Stimulated activated CD8-positive, alpha-beta memory T cell treated with anti-CD3 and anti-CD28 coated beads, Interleukin-2, amount 100 ng/mL, for 1 hour (primary cell): ENCODE results near the gene CENPI.
A peak's percentile ranks its signal among the peaks of the same experiment; 100 is the strongest.
"Not testable (repeated sequence)": the region's sequence is repeated elsewhere in the genome, so short reads cannot be mapped to it uniquely, and the experiment has no call there.

Experiments
- DNase-seq, 2 donors: peaks; one replicate each; pipeline ENCODE4 v3.0.0-alpha.2; 2020; ENCODE audit warnings: low read depth in 2 of 2

CENPI gene, protein sequence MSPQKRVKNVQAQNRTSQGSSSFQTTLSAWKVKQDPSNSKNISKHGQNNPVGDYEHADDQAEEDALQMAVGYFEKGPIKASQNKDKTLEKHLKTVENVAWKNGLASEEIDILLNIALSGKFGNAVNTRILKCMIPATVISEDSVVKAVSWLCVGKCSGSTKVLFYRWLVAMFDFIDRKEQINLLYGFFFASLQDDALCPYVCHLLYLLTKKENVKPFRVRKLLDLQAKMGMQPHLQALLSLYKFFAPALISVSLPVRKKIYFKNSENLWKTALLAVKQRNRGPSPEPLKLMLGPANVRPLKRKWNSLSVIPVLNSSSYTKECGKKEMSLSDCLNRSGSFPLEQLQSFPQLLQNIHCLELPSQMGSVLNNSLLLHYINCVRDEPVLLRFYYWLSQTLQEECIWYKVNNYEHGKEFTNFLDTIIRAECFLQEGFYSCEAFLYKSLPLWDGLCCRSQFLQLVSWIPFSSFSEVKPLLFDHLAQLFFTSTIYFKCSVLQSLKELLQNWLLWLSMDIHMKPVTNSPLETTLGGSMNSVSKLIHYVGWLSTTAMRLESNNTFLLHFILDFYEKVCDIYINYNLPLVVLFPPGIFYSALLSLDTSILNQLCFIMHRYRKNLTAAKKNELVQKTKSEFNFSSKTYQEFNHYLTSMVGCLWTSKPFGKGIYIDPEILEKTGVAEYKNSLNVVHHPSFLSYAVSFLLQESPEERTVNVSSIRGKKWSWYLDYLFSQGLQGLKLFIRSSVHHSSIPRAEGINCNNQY

DNA sequence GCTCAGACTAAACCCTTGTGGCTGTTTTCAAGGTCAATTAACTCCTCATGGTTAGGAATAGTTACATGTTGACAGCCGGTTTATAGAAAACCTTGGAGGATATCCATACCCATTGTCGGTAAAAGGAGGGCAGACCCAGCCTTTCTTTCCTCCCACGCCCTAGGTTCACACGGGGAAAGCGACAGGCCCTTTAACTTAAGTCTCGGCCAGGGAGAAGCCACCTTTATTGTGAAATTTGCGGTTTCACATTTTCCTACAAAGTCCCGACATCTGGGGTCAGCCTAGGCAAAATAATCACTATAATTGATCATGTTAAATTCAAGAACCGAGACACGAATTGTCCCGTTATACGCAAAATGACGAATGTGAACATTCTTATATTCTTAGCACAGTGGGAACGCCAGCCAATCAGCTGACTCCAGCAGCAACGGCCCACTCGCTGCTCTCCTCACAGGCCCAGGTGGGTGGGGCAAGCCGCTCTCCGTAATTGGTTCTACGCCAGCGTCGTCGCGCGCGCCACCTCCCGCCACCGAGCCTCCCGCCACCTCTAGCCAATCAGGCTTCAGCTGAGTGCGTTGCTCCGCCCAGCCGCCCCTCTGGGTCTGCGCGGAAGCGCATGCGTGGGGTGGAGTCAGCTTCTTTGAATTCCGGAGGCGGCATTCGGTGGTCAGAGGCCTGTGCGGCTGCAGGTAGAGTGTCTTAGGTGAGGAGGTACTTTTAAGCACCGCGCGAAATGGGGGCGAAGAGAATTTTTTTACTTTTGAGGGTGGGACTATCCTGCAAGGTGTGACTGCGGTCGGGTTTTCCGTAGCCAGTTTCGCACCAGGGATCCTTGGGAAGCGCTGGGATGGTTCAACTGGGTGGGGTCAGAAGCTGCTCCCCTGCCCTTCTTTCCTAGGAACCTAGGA is at the start of gene CENPI:
CENPI (plus strand) TSS at position 659 of the 908 bp plus-strand sequence. CDS start 2,867 bp downstream, outside the sequence.
- peak; percentile 84 to 85 for DNase-seq

DNA sequence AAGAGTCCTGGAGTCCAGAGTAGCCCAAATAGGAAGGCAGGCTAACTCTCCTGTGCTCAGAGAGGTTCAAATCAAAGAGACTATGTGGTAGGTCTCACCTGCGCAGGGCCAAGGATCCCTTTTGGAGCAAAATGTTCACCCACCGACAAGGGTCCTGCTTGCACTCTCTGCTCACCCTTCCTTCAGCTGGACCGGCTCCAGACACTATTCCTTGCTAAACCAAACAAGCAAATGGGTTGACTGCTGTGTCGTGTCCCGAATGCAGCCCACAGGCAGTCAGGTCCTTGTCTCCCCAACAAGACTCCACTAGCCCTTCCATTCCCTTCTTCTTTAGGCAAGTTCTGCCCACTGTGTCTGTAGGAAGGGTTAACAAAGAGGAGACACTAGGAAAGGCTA is 46.9 kb upstream of the CENPI start:
- no peak for DNase-seq

DNA sequence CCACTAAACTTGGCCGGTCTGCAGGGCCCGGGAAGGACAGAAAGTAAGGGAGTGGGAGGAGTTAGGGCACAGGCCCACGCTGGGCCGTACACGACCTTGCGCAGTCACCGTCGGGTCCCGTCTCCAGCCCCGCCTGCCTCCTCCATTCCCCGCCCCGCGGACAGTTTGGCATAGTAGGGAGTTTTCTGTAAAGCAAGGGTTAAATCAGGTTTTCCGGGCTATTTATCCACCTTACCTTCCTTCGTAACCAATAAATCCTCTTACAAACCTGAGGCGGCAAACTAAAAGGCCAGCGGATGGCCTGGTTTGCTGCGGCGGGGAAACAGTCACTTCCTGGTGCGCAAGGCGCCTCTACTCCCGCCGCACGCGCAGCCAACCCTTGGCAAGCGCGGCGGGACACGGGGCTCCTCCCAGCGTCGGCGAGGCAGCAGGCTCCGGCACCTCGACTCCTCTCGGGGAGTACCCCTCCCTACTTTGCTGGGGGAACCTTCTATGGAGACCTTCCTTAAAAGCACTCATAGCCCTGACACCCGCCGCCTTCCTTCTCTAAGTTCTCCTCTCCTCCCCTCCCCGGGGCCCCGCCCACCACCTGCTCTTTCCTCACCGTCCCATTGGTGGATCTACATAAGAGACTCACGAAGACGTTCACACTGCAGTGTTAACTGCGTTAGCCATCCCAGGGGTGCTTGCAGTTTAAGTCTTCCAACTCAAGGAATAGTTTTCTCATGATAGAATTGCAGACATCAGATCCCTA is 46.3 kb upstream of the CENPI start, which contains the start of gene TRMT2B:
TRMT2B (minus strand) TSS at position 563 of the 754 bp plus-strand sequence. CDS start 9,822 bp downstream, outside the sequence.
- DNase-seq: peak; percentile 61 to 66

DNA sequence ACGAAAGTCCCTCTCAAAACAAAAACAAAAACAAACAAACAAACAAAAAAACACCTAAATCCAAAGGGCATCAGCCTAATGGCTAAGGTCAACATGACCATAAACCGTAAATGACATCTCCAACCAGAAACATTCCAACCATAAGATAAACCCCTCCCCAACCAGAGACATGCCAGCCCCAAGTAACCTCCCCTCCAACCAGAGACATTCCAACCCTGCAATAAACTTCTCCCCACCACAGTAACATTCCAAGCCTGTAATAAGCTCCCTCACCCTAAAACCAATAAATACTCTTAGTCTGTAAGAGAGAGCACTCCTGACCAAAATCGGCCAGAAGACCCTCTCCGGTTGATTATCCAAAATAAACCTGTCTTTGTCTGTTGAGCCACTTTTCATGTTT is 41.5 kb upstream of the CENPI start:
- DNase-seq: not testable (repeated sequence)

DNA sequence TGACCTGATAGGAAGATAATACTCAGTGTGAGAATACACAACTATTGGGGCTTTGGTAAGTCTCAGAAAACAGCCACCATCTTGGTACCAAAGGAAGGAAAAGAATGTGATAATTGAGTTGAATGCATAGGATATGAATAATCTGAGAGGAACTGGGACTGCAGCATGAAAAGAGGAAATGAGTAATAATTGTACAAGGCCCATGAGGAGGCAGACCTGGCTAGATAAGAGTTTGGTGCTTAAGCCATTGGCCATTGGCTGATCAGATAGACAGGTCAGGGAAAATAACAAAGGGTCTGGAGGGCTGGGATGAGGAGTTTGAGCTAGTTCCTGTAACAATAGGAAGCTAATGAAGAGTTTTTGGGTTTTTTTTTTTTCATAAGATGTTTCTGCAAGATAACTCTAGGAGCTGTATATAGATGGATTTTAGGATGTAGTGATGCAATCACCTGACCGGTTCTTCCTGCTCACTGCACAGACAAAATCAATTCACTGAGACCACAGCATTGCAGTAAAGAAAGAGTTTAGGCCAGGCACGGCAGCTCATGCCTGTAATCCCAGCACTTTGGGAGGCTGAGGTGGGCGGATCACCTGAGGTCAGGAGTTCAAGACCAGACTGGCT is 40.8 kb upstream of the CENPI start:
- no peak for DNase-seq

DNA sequence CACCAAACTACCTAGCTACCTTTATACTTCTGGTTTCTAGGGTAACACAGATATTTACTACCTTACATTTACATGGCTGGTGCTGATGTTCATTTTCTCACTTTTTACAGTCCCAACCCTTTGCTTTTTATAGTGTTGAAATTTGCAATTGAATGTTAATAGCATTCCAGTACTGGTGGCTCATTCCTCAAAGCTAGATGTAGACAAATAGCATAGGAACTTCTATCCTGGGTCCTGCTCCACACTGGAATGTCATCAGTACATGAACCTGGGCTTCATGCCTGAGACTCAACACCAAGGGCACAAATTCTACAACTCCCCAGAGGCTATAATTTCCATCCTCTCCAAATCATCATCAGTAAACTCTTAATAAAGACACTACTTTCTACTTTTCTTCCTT is 35.8 kb upstream of the CENPI start:
- DNase-seq: no peak

DNA sequence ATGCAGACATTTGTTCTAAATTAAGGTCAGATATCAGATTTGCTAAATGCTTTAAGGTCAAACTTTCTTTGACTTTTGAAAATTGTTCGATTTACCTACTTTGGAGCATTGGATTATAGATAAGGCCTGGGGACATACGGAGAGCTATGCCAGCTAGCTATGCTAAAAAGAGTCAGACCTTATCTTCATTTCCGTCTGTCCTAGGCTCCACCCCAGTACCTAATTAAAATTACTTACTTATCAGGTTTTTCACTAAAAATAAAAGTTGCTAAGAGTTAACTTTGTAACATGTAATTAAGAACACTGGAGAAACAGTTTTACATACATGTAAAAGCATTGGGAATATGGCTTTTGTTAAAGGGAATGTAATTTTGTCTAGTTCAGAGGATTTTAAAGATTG is 26.4 kb upstream of the CENPI start:
- DNase-seq: no peak

DNA sequence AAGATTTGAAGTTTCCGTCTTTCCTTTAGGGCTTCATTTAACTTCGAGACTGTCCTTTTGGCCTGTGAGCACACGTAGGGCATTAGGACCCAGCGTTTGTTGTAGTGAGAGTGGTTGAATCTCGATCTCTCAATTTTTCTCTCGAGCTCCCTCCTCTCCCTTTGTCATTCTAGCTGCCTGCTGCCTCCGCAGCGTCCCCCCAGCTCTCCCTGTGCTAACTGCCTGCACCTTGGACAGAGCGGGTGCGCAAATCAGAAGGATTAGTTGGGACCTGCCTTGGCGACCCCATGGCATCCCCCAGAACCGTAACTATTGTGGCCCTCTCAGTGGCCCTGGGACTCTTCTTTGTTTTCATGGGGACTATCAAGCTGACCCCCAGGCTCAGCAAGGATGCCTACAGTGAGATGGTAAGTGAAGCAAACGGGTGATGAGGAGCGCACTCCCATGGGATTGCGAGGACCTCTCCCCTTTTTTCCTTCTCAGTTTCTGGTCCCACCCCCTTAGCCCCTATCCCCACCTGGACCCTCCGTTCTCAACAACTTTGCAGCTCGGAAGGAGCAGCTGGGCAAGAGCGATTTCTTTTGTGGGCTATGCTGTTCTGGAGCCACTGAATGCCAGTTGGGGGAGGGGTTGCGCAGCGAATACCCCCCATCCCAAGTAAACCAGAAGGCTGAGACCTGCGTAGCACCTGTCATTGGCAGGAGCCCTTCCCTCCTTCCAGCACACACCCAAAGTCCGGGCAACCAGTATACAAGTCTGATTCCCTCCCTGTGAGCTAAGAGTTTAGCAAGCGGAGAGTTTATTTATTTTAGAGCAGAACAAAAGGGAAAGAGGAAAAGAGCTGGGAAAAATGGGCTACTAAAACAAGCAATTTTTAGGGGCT is 19.0 kb upstream of the CENPI start, which contains the start of gene TMEM35A:
TMEM35A (plus strand) TSS at position 164 of the 883 bp plus-strand sequence; CDS start at position 288, 124 bp downstream.
- no peak for DNase-seq

DNA sequence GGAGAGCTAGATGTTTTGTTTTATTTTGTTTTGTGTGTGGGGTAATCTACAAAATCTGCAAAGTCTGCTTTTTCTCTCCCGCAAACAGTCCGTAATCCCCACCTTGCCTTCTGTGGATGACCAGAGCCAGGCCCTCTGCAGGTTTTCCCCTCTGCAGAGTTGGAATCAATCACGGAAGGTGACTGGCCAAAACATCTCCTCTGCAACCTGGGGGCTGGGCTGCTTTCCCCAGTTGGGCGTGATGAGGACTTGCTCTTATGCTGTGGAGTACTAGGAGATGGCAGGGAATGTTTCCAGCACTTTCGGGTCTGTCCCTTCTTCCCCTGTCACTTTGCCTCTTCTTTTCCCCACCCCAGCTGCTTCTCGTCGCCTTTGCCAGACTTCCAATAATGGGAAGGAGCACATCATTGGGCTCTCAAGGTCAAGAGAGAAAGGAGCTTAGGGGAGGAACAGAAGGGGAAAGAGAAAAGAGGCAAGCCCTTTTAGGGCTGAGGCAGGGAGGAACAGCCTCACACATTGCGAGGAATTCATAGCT is 18.2 kb upstream of the CENPI start:
- no peak for DNase-seq

DNA sequence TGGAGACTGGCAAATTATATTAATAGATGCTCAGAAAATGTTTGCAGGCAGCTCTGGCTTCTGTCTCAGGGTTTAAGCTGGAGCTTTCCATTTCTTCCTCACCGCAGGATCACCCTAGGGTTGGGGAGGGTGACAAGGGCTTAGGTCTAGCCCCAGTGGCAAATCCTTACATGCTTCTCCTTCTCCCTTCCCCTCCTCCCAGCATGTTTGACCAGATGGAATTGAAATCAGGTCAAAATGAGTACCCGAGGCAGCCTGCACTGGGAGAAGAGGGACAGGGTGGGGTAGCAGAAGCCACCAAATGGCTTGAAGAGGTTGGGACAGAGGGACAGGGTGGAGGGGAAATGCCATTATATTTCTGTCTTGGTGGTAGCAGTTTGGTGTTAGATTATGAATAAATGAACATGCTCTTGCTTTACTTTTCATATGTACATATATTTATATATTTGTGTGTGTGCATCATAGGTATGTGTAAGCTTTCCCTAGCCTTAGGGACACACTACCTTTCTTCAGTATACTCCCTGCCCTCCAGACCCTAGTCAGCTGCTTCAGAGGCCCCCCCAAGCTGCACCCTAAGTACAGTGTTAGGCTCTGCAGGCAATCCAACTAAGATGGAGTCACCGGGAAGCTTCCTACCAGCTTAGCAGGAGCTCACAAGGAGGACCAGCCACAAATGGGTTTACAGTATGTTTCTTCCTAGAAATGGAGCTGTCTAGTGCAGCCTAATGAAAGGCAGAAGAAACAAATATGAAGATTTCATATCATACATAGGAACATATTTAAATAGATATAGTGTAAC is 17.5 kb upstream of the CENPI start:
- no peak for DNase-seq

DNA sequence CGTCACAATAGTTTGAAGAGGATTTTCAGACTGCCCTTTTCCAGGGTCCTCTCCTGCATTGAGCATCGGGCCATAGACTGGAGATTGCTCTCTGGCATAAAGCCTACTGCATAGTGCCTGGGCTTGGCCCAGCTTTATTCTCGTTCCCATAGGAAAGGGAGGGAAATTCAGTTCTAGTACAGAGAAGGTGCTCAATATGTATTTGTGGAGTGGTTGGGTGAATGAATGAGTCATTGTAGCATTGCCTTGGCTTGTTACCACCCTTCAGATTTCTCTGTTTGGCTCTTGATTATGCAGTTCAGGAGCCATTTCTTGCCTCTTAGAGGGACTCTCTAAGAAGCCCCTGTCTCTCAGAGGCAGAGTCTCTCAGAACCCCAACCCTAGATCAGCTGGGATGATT is 16.8 kb upstream of the CENPI start:
- DNase-seq: no peak

DNA sequence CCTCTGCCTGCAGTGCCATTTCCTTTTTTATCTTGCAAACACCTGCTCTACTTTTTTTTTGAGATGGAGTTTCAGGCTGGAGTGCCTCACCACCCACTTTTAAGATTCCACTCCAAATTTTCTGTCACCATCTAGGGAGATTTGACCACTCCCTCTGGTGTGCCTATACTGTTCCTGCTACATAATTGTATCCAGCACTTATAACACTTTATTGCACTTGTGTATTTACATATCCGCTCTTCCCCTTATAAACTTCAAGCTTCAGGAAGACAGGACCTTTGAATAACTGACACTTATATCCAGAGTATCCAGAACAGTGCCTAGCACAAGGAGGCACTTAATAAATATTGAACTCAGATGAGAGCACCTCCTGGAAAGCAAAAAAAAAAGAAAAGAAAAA is 6.2 kb upstream of the CENPI start:
- DNase-seq: no peak

DNA sequence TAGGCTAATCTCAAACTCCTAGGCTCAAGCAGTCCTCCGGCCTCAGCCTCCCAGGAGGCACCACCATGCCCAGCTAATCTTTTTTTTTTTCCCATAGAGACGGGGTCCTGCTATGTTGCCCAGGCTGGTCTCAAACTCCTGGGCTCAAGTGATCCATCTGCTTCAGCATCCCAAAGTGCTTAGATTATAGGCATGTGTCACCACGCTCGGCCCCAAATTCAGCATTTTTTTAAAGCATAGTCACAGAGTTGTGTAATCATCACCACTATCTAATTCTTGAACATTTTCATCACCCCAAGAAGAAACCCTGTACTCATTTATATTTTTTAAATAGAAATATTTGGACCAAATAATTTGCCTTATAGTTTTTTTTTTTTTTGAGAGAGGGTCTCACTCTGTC is 10.3 kb downstream of the CENPI start:
- DNase-seq: no peak

DNA sequence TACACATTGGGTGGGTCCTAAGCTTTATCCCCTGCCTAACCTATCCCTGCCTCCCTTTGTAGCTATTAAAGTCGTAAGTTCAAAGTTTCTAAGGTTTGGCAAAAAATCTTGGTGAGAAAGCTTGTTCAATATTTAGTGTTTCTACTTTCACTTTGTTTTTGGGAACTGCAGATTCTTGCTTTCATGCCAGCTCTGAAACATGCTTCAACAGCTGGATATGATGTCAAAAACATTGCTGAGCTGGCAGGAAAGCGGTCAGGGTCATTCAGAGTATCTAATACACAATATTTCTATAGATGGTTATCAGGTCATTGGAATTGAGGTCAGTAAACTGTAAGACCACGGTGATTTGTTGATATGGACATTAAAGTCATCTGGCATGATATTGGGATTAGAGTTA is 19.7 kb downstream of the CENPI start:
- no peak for DNase-seq

DNA sequence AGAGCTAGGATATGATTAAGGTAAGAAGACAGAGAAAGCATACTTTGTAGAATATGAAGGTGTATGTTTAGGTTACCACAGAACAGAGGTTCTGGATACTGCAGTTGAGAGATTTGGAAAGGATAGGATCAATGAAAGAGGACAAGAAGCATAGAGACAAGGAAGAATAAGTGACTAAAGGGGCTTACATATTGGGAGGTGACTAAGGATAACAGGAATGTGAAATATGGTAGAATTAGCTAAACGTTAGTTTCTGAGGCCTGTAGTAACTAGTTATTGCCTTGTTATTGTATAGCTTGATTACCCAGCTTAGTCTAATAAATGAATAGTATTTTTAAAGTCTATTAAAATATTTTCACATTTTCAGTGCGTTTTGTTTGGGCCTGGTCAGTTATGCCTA is 38.2 kb downstream of the CENPI start:
- DNase-seq: no peak
